ENCODE data around the gene TBC1D22A.

Gene TBC1D22A

DNA sequence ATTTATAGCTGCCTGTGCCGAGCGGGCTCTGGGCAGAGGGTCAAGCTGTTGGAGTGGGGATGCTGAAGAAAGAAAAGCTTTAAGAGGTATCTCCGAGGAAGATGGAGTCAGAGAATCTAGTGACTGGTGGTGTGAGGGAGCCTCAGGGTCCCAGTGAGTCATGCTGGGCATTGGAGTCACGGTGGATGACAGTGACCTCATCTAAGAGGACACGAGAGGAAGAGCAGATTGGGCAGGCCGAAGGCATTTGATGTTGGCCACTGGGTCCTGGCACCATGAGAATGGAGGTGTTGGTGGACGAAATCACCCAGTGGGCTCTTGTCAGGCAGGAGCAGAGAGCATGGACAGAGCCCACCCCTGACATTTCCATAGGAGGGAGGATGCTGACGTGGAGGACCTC lies 68.4 kb downstream of the TBC1D22A start:
- no peak for DNase-seq (ENCODE audit: low read depth in 2 of 2, low spot score in 1 of 2)

DNA sequence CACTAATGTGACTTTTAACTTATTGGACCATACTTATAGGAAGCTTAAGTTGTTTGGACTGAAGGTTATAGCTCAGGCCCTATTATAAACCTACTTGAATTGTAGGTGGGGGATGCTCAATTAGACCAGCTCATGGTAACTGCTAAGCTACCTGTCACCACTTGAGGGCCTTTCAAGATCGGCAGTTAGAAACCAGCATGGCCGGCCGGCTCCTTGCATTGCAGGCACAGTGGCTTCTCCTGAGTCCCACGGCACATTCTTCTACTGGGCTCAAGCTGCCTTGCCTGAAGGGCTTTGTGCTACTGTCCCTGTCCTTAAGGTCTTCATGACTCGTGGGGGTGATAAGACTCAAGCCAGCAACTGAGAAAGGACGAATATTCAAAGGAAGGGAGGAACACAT lies 70.8 kb downstream of the TBC1D22A start:
- DNase-seq (ENCODE audit: low read depth in 2 of 2, low spot score in 1 of 2) = no peak

DNA sequence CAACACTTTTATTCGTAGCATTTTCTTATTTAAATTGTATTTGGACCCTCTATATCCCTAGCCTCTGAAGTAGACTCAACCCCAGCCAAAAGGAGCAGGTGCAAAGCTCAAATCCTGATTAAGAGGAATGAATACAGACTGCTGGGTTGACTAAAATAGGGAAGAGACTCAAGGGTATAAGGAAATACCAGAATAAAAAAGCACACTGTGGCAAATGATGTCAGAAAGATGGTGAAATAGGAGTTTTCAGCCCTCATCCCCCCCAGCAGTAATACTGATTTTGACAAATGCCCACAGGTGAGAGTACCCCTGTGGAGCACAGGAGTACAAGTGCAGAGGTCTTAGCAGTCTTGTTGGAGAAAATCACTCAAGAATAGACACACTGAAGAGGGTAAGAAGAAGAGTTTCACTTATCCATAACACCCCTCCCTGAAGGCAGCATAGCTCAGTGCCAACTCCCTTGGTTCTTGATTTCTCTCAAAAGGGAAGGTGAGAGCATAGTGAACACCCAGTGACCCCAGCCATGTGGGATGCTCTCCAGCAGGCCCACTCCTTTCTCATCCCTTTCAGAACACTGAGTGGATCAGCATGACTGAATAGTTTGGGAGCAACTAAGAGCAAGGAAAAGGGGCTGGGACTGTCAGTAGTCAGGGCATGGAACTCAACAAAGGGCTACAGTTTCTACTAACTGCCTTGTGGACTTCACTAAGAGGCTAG lies 71.7 kb downstream of the TBC1D22A start:
- no peak for DNase-seq (ENCODE audit: low read depth in 2 of 2, low spot score in 1 of 2)

DNA sequence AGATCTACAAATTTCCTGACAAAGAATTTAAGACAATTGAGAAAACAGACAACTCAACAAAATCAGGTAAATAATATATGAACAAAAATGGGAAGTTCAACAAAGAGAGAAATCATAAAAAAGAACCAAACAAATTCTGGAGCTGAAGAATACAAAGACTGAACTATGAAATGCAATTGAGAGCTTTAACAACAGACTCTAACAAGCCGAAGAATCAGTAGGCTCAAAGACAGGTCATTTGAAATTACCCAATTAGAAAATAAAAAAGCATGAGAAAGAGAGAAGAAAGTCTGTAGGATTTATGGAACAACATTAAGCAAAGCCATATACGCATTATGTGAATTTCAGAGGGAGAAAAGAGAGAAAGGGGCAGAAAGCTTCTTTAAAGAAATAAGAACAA lies 72.8 kb downstream of the TBC1D22A start:
- no peak for DNase-seq (ENCODE audit: low read depth in 2 of 2, low spot score in 1 of 2)

DNA sequence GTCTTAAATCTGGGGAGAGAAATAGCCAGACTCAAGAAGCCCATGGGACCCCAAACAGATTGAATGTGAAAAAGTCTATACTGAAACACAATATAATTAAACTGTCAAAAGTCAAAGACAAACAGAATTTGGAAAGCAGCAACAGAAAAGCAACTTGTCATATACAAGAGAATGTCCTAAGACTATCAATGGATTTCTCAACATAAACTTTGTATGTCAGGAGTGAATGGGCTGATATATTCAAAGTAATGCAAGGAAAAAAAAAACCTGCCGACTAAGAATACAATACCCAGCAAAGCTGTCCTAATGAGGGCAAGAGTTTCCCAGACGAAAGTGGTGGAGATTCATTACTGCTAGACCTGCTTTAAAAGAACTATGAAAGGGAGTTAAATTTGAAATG lies 73.2 kb downstream of the TBC1D22A start:
- DNase-seq (ENCODE audit: low read depth in 2 of 2, low spot score in 1 of 2) = no peak

DNA sequence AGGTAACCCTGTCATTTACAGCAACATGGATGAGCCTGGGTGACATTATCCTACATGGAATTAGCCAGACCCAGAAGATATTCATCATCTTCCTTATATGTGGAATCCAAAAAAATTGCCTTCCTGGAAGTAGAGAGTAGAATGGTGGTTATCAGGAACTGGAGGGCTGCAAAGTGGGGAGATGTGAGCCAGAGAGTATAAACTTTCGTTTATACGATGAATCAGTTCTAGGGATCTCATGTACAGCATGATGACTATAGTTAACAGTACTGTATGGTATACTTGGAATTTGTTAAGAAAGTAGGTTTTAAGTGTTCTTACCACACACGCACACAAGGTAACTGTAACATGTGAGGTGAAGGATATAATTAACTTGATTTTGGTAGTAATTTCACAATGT lies 79.1 kb downstream of the TBC1D22A start:
- DNase-seq (ENCODE audit: low read depth in 2 of 2, low spot score in 1 of 2) = no peak

DNA sequence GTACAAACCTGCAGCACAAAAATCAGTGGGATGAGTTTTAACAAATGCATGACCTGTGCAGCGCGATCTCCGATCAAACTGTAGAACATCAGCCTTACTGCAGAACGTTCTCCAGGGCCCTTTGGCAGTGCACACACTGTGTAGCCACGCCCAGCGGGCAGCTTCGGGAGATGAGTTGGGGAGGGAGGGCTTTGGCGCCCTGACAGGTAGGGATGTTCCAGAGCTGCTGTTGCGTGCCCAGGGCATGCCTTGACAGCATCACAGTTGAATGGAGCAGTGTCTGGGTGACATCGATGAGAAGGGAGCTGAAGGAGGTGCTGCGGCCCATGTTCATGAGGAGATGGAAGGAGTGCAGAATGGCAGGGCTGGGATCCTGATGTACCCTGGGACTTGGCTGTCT lies 80.2 kb downstream of the TBC1D22A start:
- DNase-seq (ENCODE audit: low read depth in 2 of 2, low spot score in 1 of 2) = no peak

DNA sequence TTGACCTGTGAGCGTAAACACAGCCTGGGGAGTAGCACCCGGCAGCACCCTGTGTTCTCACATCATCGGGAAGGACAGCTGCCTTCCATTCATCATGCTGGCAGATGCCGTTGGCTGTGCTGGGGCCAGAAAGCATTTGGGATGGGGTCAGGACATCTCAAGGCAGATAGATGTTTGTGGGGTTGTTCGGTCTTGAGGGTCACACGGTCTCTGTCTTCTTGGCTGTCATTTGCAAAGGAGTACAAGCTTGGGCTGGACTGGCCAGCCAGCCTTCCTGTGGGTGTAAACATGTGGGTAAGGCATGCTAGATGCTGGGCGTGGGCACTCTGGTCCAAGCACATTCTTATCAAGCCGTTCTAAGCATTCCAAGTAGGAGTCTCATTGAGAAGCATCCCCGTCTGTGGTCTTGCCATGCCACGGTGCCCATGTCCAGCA lies 81.4 kb downstream of the TBC1D22A start:
- DNase-seq (ENCODE audit: low read depth in 2 of 2, low spot score in 1 of 2) = no peak

DNA sequence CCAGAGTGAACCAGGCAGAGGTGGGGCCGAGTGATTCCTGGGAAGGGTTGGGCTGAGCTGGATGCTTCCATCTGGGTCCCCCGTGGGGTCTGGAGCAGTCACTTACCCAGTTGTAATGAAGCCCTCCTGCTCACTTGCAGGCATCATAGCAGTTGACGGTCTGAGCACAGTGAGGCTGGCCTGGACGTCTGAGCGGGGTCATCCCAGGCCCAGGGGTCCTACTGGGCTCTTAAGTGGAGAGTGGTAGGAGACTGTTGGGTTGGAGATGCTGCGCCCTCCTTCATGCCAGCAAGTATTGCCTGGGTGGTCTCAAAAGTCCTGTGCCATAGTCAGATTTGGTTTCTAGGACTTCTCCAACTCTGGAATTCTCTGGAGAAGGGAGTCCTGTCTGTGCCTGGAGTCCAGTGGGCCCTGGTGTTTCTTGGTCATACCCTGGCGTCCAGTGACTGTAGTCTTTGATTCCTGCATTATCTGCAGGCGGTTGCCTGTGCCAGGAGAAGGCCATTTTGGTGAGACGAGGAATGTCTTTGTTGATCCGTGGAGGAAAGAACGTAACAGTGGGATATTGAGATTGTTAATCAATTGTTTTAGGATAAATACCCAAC lies 82.3 kb downstream of the TBC1D22A start:
- no peak for DNase-seq (ENCODE audit: low read depth in 2 of 2, low spot score in 1 of 2)

DNA sequence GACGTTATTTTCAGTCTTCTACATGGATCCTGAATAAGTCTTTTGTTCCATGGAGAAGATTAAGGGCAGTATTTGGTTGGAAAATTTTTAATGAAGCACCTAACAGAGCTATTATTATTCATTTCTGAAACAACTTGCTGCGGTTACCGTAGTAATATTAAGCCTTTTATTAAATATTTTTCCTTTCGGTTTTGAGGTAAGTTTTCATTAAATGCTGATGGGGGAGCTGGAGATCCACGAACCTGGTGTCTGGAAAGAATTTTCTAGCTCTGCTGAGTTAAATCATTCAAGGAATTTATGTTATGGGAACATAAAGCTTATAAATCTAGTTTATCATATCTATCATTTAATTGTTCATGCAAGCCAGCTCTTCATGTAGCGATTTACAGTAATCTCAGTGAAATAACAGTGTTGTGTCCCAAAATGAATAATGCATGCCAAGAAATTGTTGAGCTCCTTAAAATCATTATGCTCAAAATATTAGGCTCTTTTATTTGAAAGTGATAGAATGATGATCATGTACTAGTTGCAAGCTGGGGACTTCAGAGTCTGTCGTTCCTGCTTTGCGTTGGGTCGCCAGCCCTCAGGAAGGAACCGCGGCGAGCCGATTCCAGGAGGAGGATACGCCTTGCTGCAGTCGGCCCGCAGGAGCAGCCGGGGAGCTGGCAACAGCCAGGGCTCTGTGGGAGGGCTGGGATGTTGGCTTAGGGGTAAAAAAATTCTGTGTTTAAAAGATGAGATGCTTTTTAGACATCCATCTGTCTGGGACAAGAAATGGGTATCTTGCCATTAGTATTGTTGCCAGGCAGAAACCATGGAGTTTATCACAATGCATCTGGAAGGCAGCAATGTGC lies 83.1 kb downstream of the TBC1D22A start:
- DNase-seq (ENCODE audit: low read depth in 2 of 2, low spot score in 1 of 2) = no peak

DNA sequence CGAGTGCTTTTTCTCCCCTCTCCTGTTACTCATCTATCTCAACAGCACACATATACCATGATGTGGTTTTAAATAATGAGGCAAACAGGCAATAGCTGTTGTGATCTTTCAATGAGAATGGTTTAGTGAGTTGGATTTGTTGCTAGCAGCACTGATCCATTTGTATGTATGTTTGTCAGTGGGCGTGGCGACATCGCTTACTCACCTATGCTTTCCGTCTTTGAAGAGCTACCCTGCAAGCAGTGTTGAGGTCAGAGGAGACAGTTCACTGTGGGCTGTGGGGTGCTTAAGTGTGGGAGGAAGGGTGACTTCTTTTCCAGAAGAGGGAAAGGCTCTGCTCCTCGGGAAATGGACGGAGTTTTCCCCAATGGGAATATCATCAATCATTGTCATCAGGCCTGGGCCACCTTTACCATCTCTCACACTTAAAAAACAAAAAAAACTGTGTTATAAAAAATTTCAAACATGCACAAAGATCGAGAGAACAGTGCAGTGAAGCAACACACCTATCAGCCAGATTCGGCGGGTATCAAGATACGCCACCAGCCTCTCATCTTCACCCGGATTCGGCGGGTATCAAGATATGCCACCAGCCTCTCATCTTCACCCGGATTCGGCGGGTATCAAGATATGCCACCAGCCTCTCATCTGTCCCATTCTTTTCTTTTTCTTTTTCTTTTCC lies 83.8 kb downstream of the TBC1D22A start:
- peak in 1 of 2 donors; percentile 4 for DNase-seq (ENCODE audit: low read depth in 2 of 2, low spot score in 1 of 2)

DNA sequence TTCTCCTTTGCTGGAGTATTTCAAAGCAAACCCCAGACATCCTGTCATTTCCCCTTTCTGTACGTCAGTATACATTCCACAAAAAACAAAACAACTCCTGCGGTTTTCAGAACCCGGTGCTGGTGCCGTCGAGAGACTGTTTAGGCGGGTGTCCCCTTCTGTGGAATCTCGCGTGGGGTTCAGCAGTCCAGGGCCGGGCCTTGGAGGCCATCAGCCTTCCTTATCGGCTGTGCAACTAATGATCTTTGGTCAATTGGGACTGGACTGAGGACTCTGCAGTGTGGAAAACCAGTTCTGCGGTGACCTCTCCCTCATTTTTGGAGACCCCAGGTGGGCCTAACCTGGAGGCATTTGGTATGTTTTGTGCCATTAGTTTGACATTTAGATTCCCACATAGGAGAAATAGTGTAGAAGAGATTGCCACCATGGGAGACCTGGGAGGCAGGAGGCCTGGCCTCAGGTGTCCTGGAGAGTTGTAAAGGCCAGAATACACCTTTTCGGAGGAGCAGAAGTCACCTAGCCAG lies 84.4 kb downstream of the TBC1D22A start:
- DNase-seq (ENCODE audit: low read depth in 2 of 2, low spot score in 1 of 2) = no peak

DNA sequence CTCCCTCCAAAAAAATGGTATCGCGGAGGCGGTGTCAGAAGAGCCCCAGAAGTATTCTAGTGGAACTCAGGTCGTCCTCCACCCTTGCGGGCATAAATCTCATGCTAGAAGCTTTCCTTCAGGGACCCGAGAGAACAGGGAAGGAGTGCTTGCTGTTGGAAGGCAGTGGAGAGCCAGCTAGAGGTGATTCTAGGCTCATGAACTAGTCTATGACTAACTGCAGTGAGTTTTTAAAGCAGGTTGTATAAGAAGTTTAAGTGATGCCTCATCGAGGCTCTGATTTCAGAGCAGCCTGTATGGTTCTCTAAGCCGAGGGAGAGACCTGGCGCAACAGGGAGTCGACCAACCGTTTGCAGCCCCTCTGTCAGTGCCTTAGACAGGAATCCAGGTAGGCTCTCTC lies 85.7 kb downstream of the TBC1D22A start:
- no peak for DNase-seq (ENCODE audit: low read depth in 2 of 2, low spot score in 1 of 2)

DNA sequence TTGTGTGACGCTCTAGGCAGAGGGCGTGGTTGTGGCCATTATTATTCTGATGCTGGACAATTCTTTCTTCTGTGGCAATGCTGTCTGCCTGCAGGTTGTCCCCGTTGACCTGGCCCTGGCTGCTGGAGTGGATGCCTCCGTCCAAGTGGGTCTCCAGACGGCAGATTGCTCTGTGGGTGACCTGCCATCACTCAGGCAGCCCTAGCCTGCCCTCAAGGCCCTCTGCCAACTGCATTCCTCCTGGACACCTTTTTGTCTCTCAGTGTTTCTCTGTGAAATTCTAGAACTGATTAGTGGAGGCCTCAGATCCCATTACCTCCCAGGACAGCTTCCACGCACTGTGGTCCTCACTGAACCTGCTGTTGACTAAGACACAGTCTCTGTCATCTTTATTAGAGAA lies 86.7 kb downstream of the TBC1D22A start:
- DNase-seq (ENCODE audit: low read depth in 2 of 2, low spot score in 1 of 2) = no peak

DNA sequence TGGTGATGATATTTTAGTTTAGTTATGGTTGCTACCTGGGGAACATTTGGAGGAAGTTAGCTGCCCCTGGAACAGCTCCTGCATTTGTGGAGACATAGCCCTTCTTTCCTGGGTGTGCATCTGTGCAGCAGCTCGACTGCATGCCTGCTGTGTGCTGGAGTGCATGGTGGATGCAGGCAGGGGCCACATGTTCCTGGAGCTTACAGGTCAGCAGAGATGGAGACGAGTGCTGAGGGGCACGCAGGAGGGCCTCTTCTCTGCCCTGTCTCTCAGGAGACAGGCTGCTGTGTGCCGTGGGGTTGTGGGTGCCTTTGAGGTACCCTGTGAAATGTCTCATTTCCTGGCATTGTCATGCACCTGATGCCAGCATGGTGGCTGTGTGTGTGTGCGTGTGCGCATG lies 87.5 kb downstream of the TBC1D22A start:
- DNase-seq (ENCODE audit: low read depth in 2 of 2, low spot score in 1 of 2) = no peak

DNA sequence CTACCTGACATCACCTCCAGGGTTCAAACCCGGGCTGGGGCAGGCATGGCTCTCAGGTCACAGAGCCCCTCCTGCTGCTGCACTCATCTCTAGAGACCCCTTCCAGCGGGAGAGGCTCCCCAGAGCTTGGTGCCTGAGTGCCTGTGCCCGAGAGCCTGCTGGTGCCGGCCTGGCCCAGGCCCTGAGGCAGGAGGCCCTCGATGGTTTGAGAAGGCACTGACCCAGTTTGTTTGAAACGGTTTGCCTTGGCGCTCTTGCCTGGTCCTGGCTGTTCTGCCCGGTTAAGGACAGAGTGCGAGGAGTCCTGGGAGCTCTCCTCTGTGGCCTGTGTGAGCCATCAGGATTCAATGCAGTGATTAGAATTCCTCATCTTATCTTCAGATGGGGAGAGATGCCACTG lies 88.9 kb downstream of the TBC1D22A start:
- no peak for DNase-seq (ENCODE audit: low read depth in 2 of 2, low spot score in 1 of 2)

DNA sequence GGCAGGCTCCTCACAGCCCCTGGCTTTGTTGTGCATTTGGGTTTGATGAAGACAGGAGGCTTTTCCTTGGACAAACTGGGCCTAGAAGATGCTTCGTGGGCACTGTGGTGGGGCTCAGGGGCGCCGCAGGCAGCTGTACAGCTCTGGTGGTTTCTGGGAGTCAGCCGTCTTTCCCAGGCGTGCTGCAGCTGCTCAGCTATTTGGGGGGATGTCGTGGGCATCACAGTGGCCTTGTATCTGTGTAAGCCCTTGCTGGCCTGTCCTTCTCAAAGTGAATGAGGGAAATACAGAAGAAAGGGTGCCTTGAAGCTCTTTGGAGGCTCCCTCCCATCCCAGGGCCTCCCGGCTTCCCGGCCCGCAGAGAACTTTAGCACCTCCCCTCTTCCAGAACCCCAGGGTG lies 89.5 kb downstream of the TBC1D22A start:
- no peak for DNase-seq (ENCODE audit: low read depth in 2 of 2, low spot score in 1 of 2)

DNA sequence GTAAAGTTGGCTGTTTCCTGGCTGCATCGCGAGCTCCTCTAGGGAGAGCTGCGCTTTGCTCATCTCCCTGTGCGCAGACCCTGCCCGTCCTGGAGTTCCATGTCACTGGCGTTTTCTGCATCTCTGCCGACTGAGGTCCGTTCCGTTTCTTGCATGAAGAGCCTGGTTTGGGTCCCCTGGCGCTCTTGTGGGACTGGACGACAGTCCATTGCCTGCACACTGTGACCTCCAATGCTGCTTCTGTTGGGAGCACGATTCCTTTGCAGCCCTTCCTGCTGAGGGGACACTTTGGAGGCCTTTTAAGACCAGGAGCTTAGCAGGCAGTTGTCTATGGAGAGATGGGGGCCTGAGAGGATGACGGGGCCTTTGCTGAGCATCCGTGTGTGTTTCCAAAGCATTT lies 90.3 kb downstream of the TBC1D22A start:
- no peak for DNase-seq (ENCODE audit: low read depth in 2 of 2, low spot score in 1 of 2)

DNA sequence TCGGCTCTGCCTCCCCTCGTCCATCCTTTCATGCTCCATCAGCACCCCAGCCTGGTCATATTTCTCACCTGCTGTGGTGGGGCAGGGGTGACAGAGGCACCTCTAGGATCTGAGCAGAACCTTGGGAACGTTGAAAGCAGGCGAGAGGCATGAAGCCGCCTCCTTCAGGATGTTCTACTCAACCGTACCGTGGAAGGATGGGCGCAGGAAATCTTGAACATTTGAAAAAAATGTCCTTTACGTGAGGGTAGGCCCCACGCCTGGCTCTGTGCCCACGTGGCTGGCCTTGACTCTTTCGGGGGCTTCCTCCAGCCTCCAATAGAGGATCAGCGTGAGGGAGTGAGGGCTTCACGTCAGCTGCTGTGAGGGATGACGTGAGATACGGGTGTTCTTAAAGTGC lies 90.7 kb downstream of the TBC1D22A start:
- no peak for DNase-seq (ENCODE audit: low read depth in 2 of 2, low spot score in 1 of 2)

DNA sequence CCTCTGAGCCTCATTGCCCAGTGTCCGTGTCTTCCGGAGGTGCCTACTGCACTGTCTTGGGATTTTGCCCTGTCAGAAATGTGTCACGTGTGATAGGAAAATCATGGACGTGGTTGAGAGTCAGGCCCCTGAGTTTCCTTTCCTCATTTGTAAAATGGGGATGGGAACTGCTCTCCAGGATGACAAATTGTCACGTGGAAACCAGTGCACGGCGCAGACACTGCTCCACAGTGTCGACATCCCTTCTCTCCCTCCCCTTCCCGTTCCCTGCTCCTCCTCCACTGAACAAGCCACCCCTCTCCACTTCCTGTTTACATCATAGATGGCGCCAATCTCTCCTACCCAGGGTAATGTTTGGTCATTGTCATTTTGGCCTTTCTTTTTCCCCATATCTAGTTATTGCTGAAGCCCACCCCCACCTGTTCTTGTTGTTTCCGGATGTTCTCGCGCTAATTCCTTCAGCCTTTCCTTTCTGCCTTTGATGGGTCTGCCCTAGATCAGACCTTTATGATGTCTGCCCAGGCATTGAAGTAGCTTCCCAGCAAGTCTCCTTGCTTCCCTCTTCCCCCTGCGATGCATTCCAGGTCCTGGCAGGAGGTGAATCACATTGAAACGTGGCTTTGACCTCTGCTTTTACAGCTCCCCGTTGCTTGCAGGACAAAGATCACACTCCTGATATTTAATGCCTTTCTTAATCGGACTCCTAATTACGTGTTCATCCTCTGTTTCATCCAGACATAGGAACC lies 91.8 kb downstream of the TBC1D22A start:
- DNase-seq (ENCODE audit: low read depth in 2 of 2, low spot score in 1 of 2) = no peak

DNA sequence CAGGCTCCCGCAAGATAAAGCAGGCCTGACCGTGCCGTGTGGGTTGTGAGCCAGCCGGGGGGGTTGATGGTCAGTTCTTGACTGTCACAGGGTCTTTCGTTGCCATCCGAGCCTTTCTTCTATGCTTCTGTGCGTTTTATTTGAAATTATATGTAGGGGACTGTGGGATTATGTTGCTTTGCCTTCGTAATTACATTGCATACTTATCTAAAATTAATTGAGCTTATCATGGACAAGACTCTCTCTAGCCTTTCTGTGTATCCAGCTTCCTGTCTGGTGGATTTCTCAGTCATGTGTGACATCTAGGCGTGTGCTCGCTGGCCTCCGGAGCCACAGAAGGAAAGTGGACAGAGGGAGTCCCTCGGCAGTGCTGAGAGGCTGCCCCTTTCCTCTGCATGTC lies 93.2 kb downstream of the TBC1D22A start:
- DNase-seq (ENCODE audit: low read depth in 2 of 2, low spot score in 1 of 2) = no peak
